Vagina (tissue), 2 donors: ENCODE results near the gene AXL. TPM values are rescaled to one million over a fixed set of nuclear protein-coding genes. Genes with fewer than 3 reads are reported as not detected.
"Not testable (repeated sequence)": the region's sequence is repeated elsewhere in the genome, so short reads cannot be mapped to it uniquely, and the experiment has no call there.

Experiments used
- DNase-seq, 2 donors: peaks; one replicate each; pipeline ENCODE4 v3.0.0-alpha.2; 2017; ENCODE audit errors: extremely low spot score in 2 of 2
- H3K27ac ChIP-seq: fragments of 200-600 bp; sonication (generic); one replicate; pipeline ENCODE4 v1.5.1; 2019
- H3K27me3 ChIP-seq: fragments of 200-600 bp; sonication (generic); one replicate; pipeline ENCODE4 v1.5.1; 2019
- H3K36me3 ChIP-seq, 2 donors: fragments of 200-600 bp; sonication (generic); one replicate each; pipeline ENCODE4 v1.5.1; 2017 to 2019
- H3K4me1 ChIP-seq: fragments of 200-600 bp; sonication (generic); one replicate; pipeline ENCODE4 v1.5.1; 2019
- H3K4me3 ChIP-seq, 2 donors: fragments of 200-600 bp; sonication (generic); 1 replicate in 1 of 2; 2 replicates in 1 of 2; pipeline ENCODE4 v1.5.1; 2016 to 2019
- H3K9me3 ChIP-seq: fragments of 200-600 bp; sonication (generic); one replicate; pipeline ENCODE4 v1.5.1; 2019
- CTCF ChIP-seq, 3 experiments: fragments of 450-650 bp in 2 of 3; fragments of 200-600 bp in 1 of 3; sonication (generic) in 1 of 3; IDR thresholded peaks; one replicate each; pipeline ENCODE4 v1.5.1; 2017 to 2019; ENCODE audit warnings: antibody characterized with exemption in 3 of 3, mild to moderate bottlenecking in 2 of 3, moderate library complexity in 2 of 3
- POLR2A ChIP-seq, 2 donors: fragments of 450-650 bp; IDR thresholded peaks; one replicate each; pipeline ENCODE4 v1.6.1; 2017; ENCODE audit warnings: antibody characterized with exemption in 2 of 2, mild to moderate bottlenecking in 2 of 2, moderate library complexity in 2 of 2
- POLR2AphosphoS5 ChIP-seq, 2 donors: sonication (generic); formaldehyde crosslinking; IDR thresholded peaks; one replicate each; pipeline ENCODE4 v1.9.0; 2017; ENCODE audit warnings: antibody characterized with exemption in 2 of 2, mild to moderate bottlenecking in 2 of 2, low read depth in 1 of 2; ENCODE audit not compliant: insufficient read depth in 1 of 2
- intact Hi-C: fragments of 100-400 bp; cut with DNase I; formaldehyde crosslinking; loops from one replicate; pipeline ENCODE4 v1.15.1; 2023
- total RNA-seq: library from RNA; depleted of rRNA; stranded (reverse); fragments of >200 nt; gene quantifications from one replicate; pipeline ENCODE4 v1.2.3, GENCODE V29; 2016

The AXL gene
- total RNA-seq, 1 donor from 2014 or later = 53.5 TPM

GRCh38 chr19:41226874-41227390, 7.9 kb downstream of the AXL start:
- Histone ChIP-seq H3K27ac (peak overlapping the region; percentile 77), H3K27me3 (no peaks in the 10 kb centered on the region), H3K4me1 (peaks cover 46% of the 10 kb centered on the region), H3K9me3 (no peaks in the 10 kb centered on the region), H3K4me3 (peak overlapping the region; percentile 40 to 62), H3K36me3 (no peaks in the 10 kb centered on the region)
- intact Hi-C loops = no loop called here
- no peak for DNase-seq
- no peak for TF ChIP-seq POLR2A (IDR thresholded peaks at IDR 0.05)
- TF ChIP-seq CTCF (IDR thresholded peaks at IDR 0.05) = no peak
- no peak for TF ChIP-seq POLR2AphosphoS5 (IDR thresholded peaks at IDR 0.05; ENCODE audit: insufficient read depth in 1 of 2, low read depth in 1 of 2)

GRCh38 chr19:41228486-41228885, 9.5 kb downstream of the AXL start:
- peaks cover 36% of the 10 kb centered on the region for H3K4me1 ChIP-seq
- no peaks in the 10 kb centered on the region for H3K27me3 ChIP-seq
- DNase-seq = no peak
- intact Hi-C loops = no loop called here
- H3K4me3 ChIP-seq = no peak overlapping the region
- no peak overlapping the region for H3K27ac ChIP-seq
- H3K9me3 ChIP-seq = no peaks in the 10 kb centered on the region
- H3K36me3 ChIP-seq = peaks cover 0 to 6% of the 10 kb centered on the region in 2 donors
- TF ChIP-seq POLR2A (IDR thresholded peaks at IDR 0.05) (no peak), POLR2AphosphoS5 (IDR thresholded peaks at IDR 0.05; ENCODE audit: insufficient read depth in 1 of 2, low read depth in 1 of 2) (no peak), CTCF (IDR thresholded peaks at IDR 0.05) (no peak)

GRCh38 chr19:41229338-41229737, 10.3 kb downstream of the AXL start:
- DNase-seq, H3K27ac ChIP-seq, intact Hi-C loops, H3K9me3 ChIP-seq, H3K27me3 ChIP-seq, H3K4me3 ChIP-seq: not testable (repeated sequence)
- H3K4me1 ChIP-seq = peaks cover 30% of the 10 kb centered on the region
- peaks cover 0 to 12% of the 10 kb centered on the region in 2 donors for H3K36me3 ChIP-seq

- Histone ChIP-seq H3K4me1 (peaks cover 24% of the 10 kb centered on the region), H3K4me3 (no peak overlapping the region), H3K27me3 (no peaks in the 10 kb centered on the region), H3K36me3 (peaks cover 0 to 18% of the 10 kb centered on the region in 2 donors), H3K27ac (no peak overlapping the region), H3K9me3 (no peaks in the 10 kb centered on the region)
- intact Hi-C loops = no loop called here
- DNase-seq = no peak
- TF ChIP-seq POLR2AphosphoS5 (IDR thresholded peaks at IDR 0.05; ENCODE audit: insufficient read depth in 1 of 2, low read depth in 1 of 2) = no peak
- no peak for TF ChIP-seq CTCF (IDR thresholded peaks at IDR 0.05)
- no peak for TF ChIP-seq POLR2A (IDR thresholded peaks at IDR 0.05)
These were observed 11.2 kb downstream of the AXL start for GRCh38 chr19:41230067-41230857.

- Histone ChIP-seq H3K27ac (no peak overlapping the region), H3K36me3 (peaks cover 0 to 26% of the 10 kb centered on the region in 2 donors), H3K27me3 (no peaks in the 10 kb centered on the region), H3K9me3 (no peaks in the 10 kb centered on the region), H3K4me3 (no peak overlapping the region), H3K4me1 (no peaks in the 10 kb centered on the region)
- intact Hi-C loops = no loop called here
- no peak for DNase-seq
- TF ChIP-seq POLR2AphosphoS5 (IDR thresholded peaks at IDR 0.05; ENCODE audit: insufficient read depth in 1 of 2, low read depth in 1 of 2) (no peak), POLR2A (IDR thresholded peaks at IDR 0.05) (no peak), CTCF (IDR thresholded peaks at IDR 0.05) (no peak)
These were observed 13.7 kb downstream of the AXL start for GRCh38 chr19:41232686-41233085.
